Pancreas (tissue), 10 donors: ENCODE results near the gene NID2. TPM values are rescaled to one million over a fixed set of nuclear protein-coding genes. Genes with fewer than 3 reads are reported as not detected.

Experiments
- ATAC-seq, 4 donors: fragments of 200-7000 bp; cut with Tn5 transposase; one replicate each; pipeline versions ENCODE4 v1.8.0 to v1.9.1; 2020; ENCODE audit warnings: mild to moderate bottlenecking in 4 of 4, moderate library complexity in 4 of 4
- DNase-seq, 6 donors: peaks; one replicate each; pipeline ENCODE4 v3.0.0-alpha.2; 2020
- FAIRE-seq: peaks from 2 replicates; lab custom pipeline; 2012; peaks lifted over from hg19 to GRCh38; lab: Jason Lieb, UNC
- H3K27ac ChIP-seq, 4 donors: fragments of 200-600 bp; sonication (generic); 1 replicate in 3 of 4; 2 replicates in 1 of 4; pipeline versions ENCODE4 v1.5.0 to v1.8.0; 2020
- H3K27me3 ChIP-seq, 4 donors: fragments of 200-600 bp; one replicate each; pipeline ENCODE4 v1.8.0; 2021
- H3K36me3 ChIP-seq, 3 donors: fragments of 200-600 bp; sonication (generic) in 1 of 3; one replicate each; pipeline versions ENCODE4 v1.5.0 to v1.8.0; 2020 to 2021
- H3K4me1 ChIP-seq, 3 donors: fragments of 200-600 bp; one replicate each; pipeline ENCODE4 v1.8.0; 2021
- H3K4me3 ChIP-seq, 4 donors: fragments of 200-600 bp; sonication (generic) in 2 of 4; one replicate each; pipeline versions ENCODE4 v1.5.0 to v1.8.0; 2020 to 2021
- H3K9me3 ChIP-seq, 4 donors: fragments of 200-600 bp; one replicate each; pipeline ENCODE4 v1.8.0; 2021
- CTCF ChIP-seq, 4 donors: fragments of 200-600 bp; sonication (generic) in 3 of 4; IDR thresholded peaks; one replicate each; pipeline versions ENCODE4 v1.5.0 to v1.8.0; 2021; ENCODE audit warnings: antibody characterized with exemption in 4 of 4
- WGBS, 2 donors: extraction: QIAGEN DNeasy Blood & Tissue Kit; methylation state at CpG; one replicate each; pipeline ENCODE4 v1.1.7; 2013; 5-methylcytosine and 5-hydroxymethylcytosine counted together
- intact Hi-C, 3 donors: fragments of 100-400 bp; cut with DNase I; formaldehyde crosslinking; loops; one replicate each; pipeline versions ENCODE4 v1.11.1 to v1.14.2; 2022
- polyA plus RNA-seq, 2 donors: library from polyadenylated mRNA; stranded (reverse); fragments of 200-250 nt; gene quantifications; one replicate each; pipeline ENCODE4 v1.2.3, GENCODE V29; 2013
- total RNA-seq, 6 donors: library from RNA; stranded (reverse); fragmentation: NEBNext Ultra II Directional in 4 of 6; extraction: Animal tissue kit (Norgen Biotek cat#: 25700) in 4 of 6; gene quantifications; one replicate each; pipeline versions ENCODE4 v1.2.1 to v1.2.4, GENCODE V29; 2021 to 2023
- donor health status: healthy with polysubstance abuse.
- donor health status: DM: no; HTN: no; CAD: no; lungs with moderate emphysema.
- donor health status: DM: no; HTN: no; CAD: no.
- donor health status: control.
- donor health status: control.
- donor health status: Bipolar disorder and iron deficiency.
- donor health status: DM: yes; HTN: yes; CAD: no.
- donor health status: DM: no; HTN: no; CAD: no.
- donor health status: DM: no; HTN: no; CAD: no.
- donor health status: DM: yes; HTN: yes; CAD: no.

Gene NID2
- total and polyA plus RNA-seq, 8 donors = 1.9 to 9.5 (median 3.8) TPM

GRCh38 chr14:52023518-52023917 is 45.3 kb downstream of the NID2 start:
- no peaks in the 10 kb centered on the region for H3K9me3 ChIP-seq
- no peak for FAIRE-seq
- H3K36me3 ChIP-seq = no peaks in the 10 kb centered on the region
- no peaks in the 10 kb centered on the region for H3K27me3 ChIP-seq
- peak in 2 of 6 donors; percentile 50 to 54 for DNase-seq
- ATAC-seq = peak; percentile 59 to 74 (median 70)
- H3K4me1 ChIP-seq = peaks cover 0 to 5% (median 0%) of the 10 kb centered on the region in 3 donors
- TF ChIP-seq CTCF (IDR thresholded peaks at IDR 0.05) = no peak
- WGBS, 2 donors = 18 to 36% methylated on average over 1 of the region's 1 CpG
- no peak overlapping the region for H3K27ac ChIP-seq
- intact Hi-C loops = no loop called here
- no peak overlapping the region for H3K4me3 ChIP-seq

DNA sequence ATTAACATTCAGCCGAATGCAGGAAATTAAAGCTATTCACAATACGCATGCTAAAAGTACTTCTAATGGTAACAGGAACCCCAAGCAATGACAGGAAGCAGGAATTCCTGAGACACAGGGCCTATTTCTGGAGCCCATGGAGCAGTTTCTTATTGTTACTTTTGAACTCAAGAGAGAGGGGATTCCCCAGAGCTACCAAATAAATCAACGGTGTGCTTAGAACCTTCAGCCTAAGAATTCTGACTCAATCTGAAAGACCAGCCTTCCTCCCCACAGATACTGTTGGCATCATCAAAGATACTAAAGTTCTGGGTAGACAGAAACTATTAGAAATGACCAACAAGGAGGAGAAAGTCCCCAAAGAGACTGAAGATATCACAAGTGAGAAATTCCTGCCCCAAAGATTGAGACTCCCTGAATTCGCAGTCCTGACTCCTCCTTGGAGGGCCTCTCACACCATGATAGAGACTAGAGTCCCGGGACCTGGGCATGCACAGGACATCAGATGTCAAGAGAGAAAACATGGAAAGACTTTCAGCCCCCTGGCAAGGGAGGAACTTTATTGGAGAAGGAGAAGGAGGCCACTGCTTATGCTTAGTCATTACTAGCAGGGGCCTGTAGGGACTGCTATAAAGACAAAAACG is 46.8 kb downstream of the NID2 start:
- Histone ChIP-seq H3K36me3 (no peaks in the 10 kb centered on the region), H3K4me3 (no peak overlapping the region), H3K27ac (no peak overlapping the region), H3K4me1 (peaks cover 0 to 5% (median 0%) of the 10 kb centered on the region in 3 donors), H3K27me3 (no peaks in the 10 kb centered on the region), H3K9me3 (no peaks in the 10 kb centered on the region)
- intact Hi-C loops = no loop called here
- TF ChIP-seq CTCF (IDR thresholded peaks at IDR 0.05) = no peak
- no peak for FAIRE-seq
- DNase-seq = no peak
- 77 to 84% methylated on average over 6 of the region's 6 CpGs for WGBS, 2 donors
- no peak for ATAC-seq

DNA sequence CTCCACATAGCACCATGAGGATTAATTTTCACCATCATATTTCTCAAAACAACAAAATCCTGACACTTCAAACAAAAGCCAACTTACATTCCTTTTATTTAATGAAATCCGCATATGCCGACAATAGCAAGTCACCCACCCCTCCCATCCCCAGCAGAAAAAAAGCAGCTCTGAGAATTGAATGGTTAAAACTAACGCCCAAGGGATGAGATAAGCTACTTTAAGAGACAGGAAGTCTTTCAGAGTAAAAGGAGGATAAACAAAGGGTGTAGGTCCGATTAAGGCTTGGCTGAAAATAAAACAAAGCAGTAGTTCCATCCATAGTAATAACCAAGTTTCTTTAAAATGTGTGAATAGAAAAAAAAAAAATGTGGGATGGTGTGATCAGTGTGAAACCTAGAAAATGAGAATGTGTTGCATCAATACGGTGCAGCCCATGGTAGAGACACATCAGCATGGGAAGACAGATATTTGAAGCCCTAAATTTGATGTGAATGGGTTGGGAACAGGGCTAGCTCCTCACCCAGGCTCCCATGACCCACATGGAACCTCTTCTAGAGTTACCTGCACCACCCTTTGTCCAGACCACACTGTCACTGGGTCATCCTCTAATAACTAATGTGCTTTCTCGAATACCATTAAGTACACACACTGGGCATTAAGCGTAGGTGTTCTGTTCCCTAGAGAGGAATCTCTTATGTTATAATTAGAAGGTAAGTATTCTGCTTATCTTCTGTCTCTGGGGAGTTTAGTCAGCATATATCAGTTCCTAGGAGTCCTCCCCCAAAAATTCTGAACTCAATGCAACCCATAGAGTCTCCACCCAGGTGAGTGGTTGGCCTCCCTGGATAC is 47.8 kb downstream of the NID2 start:
- intact Hi-C loops = no loop called here
- Histone ChIP-seq H3K27ac (no peak overlapping the region), H3K9me3 (no peaks in the 10 kb centered on the region), H3K36me3 (no peaks in the 10 kb centered on the region), H3K27me3 (no peaks in the 10 kb centered on the region), H3K4me1 (peaks cover 0 to 5% (median 0%) of the 10 kb centered on the region in 3 donors), H3K4me3 (no peak overlapping the region)
- DNase-seq (no peak), FAIRE-seq (no peak), ATAC-seq (no peak)
- WGBS, 2 donors = 73 to 78% methylated on average over 7 of the region's 7 CpGs
- TF ChIP-seq CTCF (IDR thresholded peaks at IDR 0.05) = no peak

DNA sequence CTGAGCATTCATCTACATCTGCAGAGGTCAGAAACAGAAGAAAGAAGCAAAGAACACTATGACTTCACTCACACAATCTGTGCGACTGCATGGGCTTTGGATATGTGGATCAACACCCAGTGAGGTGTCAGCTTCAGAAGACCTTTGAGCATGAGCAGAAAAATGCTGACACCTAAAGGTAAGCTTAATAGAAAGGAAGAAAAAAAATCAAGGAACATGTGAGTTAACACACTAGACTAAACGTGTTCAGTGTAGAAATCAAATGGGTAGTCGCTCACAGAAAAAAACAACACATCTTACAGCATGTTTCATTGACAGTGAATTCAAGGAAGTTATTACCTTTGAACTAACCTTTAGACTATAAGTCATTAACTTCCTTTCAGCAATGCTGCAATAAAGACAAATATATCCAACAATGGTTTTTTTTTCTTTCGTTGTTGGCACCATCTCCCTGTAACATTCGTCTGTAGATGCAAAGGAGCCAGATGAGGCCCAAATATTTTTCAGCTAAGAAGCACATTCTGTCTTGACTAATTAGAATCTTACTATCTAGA is 48.6 kb downstream of the NID2 start:
- Histone ChIP-seq H3K4me1 (peaks cover 0 to 5% (median 0%) of the 10 kb centered on the region in 3 donors), H3K27me3 (no peaks in the 10 kb centered on the region), H3K36me3 (no peaks in the 10 kb centered on the region), H3K9me3 (no peaks in the 10 kb centered on the region), H3K4me3 (no peak overlapping the region), H3K27ac (no peak overlapping the region)
- ATAC-seq (no peak), DNase-seq (no peak), FAIRE-seq (no peak)
- 54 to 72% methylated on average over 5 of the region's 5 CpGs for WGBS, 2 donors
- TF ChIP-seq CTCF (IDR thresholded peaks at IDR 0.05) = no peak
- intact Hi-C loops = no loop called here
